Parathyroid adenoma (tissue), 2 donors: Measurements from ENCODE around the gene NT5DC2.

Experiments used
- H2AFZ ChIP-seq: fragments of 300-600 bp; sonication (generic); one replicate; pipeline ENCODE4 v1.7.0; 2017; ENCODE audit warnings: antibody characterized with exemption, mild to moderate bottlenecking
- H3K27ac ChIP-seq: fragments of 300-600 bp; sonication (generic); one replicate; pipeline ENCODE4 v1.7.0; 2017
- H3K27me3 ChIP-seq: fragments of 300-600 bp; sonication (generic); one replicate; pipeline ENCODE4 v1.7.0; 2017; ENCODE audit warnings: low read length; ENCODE audit not compliant: control insufficient read depth, insufficient read depth
- H3K36me3 ChIP-seq: fragments of 300-600 bp; sonication (generic); one replicate; pipeline ENCODE4 v1.7.0; 2017; ENCODE audit warnings: low read length; ENCODE audit not compliant: control insufficient read depth, insufficient read depth
- H3K4me1 ChIP-seq: fragments of 300-600 bp; sonication (generic); one replicate; pipeline ENCODE4 v1.7.0; 2017; ENCODE audit warnings: control low read depth
- H3K4me2 ChIP-seq: fragments of 300-600 bp; sonication (generic); one replicate; pipeline ENCODE4 v1.7.0; 2017; ENCODE audit warnings: low read length
- H3K4me3 ChIP-seq: fragments of 300-600 bp; sonication (generic); one replicate; pipeline ENCODE4 v1.7.0; 2017; ENCODE audit warnings: low read depth, low read length
- H3K79me2 ChIP-seq: fragments of 300-600 bp; sonication (generic); one replicate; pipeline ENCODE4 v1.7.0; 2017; ENCODE audit warnings: control low read depth
- H3K9ac ChIP-seq: fragments of 300-600 bp; sonication (generic); one replicate; pipeline ENCODE4 v1.7.0; 2017; ENCODE audit warnings: mild to moderate bottlenecking
- H3K9me3 ChIP-seq: fragments of 300-600 bp; sonication (generic); one replicate; pipeline ENCODE4 v1.7.0; 2017; ENCODE audit warnings: low read length; ENCODE audit not compliant: control insufficient read depth
- TF ChIP-seq, protein P1 (sequence below): fragments of 300-600 bp; sonication (generic); IDR thresholded peaks from one replicate; pipeline ENCODE4 v1.7.0; 2017; ENCODE audit warnings: antibody characterized with exemption, mild to moderate bottlenecking
- donor health status: primary hyperparathyroidism.

The NT5DC2 gene

GRCh38 chr3:52568069-52568468 lies 34.4 kb upstream of the NT5DC2 start:
- Histone ChIP-seq H3K4me2 (no peak overlapping the region), H3K9me3 (no peaks in the 10 kb centered on the region), H3K4me1 (no peaks in the 10 kb centered on the region), H3K27ac (no peak overlapping the region), H2AFZ (no peak overlapping the region), H3K27me3 (no peaks in the 10 kb centered on the region), H3K4me3 (no peak overlapping the region), H3K36me3 (no peaks in the 10 kb centered on the region), H3K79me2 (no peaks in the 10 kb centered on the region), H3K9ac (no peak overlapping the region)
- TF ChIP-seq, protein P1, sequence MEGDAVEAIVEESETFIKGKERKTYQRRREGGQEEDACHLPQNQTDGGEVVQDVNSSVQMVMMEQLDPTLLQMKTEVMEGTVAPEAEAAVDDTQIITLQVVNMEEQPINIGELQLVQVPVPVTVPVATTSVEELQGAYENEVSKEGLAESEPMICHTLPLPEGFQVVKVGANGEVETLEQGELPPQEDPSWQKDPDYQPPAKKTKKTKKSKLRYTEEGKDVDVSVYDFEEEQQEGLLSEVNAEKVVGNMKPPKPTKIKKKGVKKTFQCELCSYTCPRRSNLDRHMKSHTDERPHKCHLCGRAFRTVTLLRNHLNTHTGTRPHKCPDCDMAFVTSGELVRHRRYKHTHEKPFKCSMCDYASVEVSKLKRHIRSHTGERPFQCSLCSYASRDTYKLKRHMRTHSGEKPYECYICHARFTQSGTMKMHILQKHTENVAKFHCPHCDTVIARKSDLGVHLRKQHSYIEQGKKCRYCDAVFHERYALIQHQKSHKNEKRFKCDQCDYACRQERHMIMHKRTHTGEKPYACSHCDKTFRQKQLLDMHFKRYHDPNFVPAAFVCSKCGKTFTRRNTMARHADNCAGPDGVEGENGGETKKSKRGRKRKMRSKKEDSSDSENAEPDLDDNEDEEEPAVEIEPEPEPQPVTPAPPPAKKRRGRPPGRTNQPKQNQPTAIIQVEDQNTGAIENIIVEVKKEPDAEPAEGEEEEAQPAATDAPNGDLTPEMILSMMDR: no peak

DNA sequence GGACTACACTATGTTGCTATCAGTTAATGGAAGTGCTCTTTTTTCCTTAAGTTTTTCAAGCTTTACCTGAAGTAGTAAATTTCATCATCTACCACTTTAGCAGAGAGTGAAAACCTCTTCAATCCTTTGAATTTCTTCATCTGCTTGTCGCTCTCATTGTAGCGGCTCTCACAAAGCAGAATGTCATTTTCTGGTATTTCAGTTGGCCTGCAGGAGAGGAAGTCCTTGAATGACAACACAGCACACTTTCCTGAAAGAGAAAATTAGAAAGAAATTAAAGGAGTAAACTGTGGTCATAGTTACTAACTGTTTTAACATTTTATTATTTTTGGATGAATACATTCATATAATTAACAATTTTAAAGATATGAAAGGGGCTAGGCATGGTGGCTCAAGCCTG lies 30.3 kb upstream of the NT5DC2 start:
- Histone ChIP-seq H2AFZ (no peak overlapping the region), H3K27ac (no peak overlapping the region), H3K36me3 (no peaks in the 10 kb centered on the region), H3K9me3 (no peaks in the 10 kb centered on the region), H3K27me3 (no peaks in the 10 kb centered on the region), H3K4me2 (no peak overlapping the region), H3K4me1 (no peaks in the 10 kb centered on the region), H3K9ac (no peak overlapping the region), H3K4me3 (no peak overlapping the region), H3K79me2 (no peaks in the 10 kb centered on the region)
- TF ChIP-seq, protein P1: no peak

GRCh38 chr3:52561028-52561747 lies 27.5 kb upstream of the NT5DC2 start:
- H3K9me3 ChIP-seq: no peaks in the 10 kb centered on the region
- no peaks in the 10 kb centered on the region for H3K4me1 ChIP-seq
- TF ChIP-seq, protein P1: no peak
- no peak overlapping the region for H3K4me3 ChIP-seq
- no peaks in the 10 kb centered on the region for H3K36me3 ChIP-seq
- no peak overlapping the region for H3K27ac ChIP-seq
- no peaks in the 10 kb centered on the region for H3K79me2 ChIP-seq
- H3K27me3 ChIP-seq: no peaks in the 10 kb centered on the region
- no peak overlapping the region for H2AFZ ChIP-seq
- H3K9ac ChIP-seq: no peak overlapping the region
- H3K4me2 ChIP-seq: no peak overlapping the region

GRCh38 chr3:52558436-52558835 lies 24.8 kb upstream of the NT5DC2 start:
- Histone ChIP-seq H3K36me3 (no peaks in the 10 kb centered on the region), H3K9ac (no peak overlapping the region), H3K79me2 (no peaks in the 10 kb centered on the region), H3K9me3 (no peaks in the 10 kb centered on the region), H3K27me3 (no peaks in the 10 kb centered on the region), H3K4me3 (no peak overlapping the region), H3K4me2 (no peak overlapping the region), H3K4me1 (peaks cover 2% of the 10 kb centered on the region), H2AFZ (no peak overlapping the region), H3K27ac (no peak overlapping the region)
- TF ChIP-seq, protein P1: no peak
